Omental fat pad (tissue), 4 donors: ENCODE results near the gene ANKRD34B. TPM values are rescaled to one million over a fixed set of nuclear protein-coding genes. Genes with fewer than 3 reads are reported as not detected.

ENCODE experiments used
- ATAC-seq: fragments of 150-250 bp; one replicate; pipeline ENCODE4 v1.9.1; 2016; ENCODE audit warnings: mild to moderate bottlenecking, moderate library complexity; ENCODE audit not compliant: low FRiP score
- DNase-seq: peaks from one replicate; pipeline ENCODE4 v3.0.0-alpha.2; 2019; ENCODE audit warnings: low spot score
- CTCF ChIP-seq, 3 donors: fragments of 450-650 bp; IDR thresholded peaks; one replicate each; pipeline ENCODE4 v1.5.1; 2016 to 2017; ENCODE audit warnings: antibody characterized with exemption in 3 of 3, mild to moderate bottlenecking in 3 of 3, moderate library complexity in 2 of 3
- total RNA-seq, 4 donors: library from RNA; depleted of rRNA; stranded (reverse); fragments of >200 nt; gene quantifications; one replicate each; pipeline ENCODE4 v1.1.0, GENCODE V29; 2016

The ANKRD34B gene
- total RNA-seq, 4 donors from 2014 or later, result not detected

- DNase-seq, result no peak
- TF ChIP-seq CTCF (IDR thresholded peaks at IDR 0.05), result no peak
- no peak for ATAC-seq
Measured at GRCh38 chr5:80559244-80559643, 10.8 kb downstream of the ANKRD34B start.

GRCh38 chr5:80555099-80555498, 15.0 kb downstream of the ANKRD34B start:
- no peak for TF ChIP-seq CTCF (IDR thresholded peaks at IDR 0.05)
- ATAC-seq, result no peak

GRCh38 chr5:80554646-80555045, 15.4 kb downstream of the ANKRD34B start:
- DNase-seq (no peak), ATAC-seq (no peak)
- no peak for TF ChIP-seq CTCF (IDR thresholded peaks at IDR 0.05)

More at GRCh38 chr5:80555099-80555498, 15.0 kb downstream of the ANKRD34B start:
- no peak for DNase-seq

GRCh38 chr5:80541392-80541791, 28.7 kb downstream of the ANKRD34B start:
- no peak for ATAC-seq
- no peak for DNase-seq
- TF ChIP-seq CTCF (IDR thresholded peaks at IDR 0.05), result no peak

GRCh38 chr5:80540691-80541090, 29.4 kb downstream of the ANKRD34B start:
- TF ChIP-seq CTCF (IDR thresholded peaks at IDR 0.05), result no peak
- DNase-seq (no peak), ATAC-seq (no peak)

GRCh38 chr5:80516826-80517225, 53.3 kb downstream of the ANKRD34B start:
- ATAC-seq (peak; percentile 44), DNase-seq (no peak)
- TF ChIP-seq CTCF (IDR thresholded peaks at IDR 0.05), result no peak

- ATAC-seq (no peak), DNase-seq (no peak)
- TF ChIP-seq CTCF (IDR thresholded peaks at IDR 0.05), result no peak
Measured at GRCh38 chr5:80509362-80509761, 60.7 kb downstream of the ANKRD34B start.
